ENCODE data around the gene RAD51D. TPM values are rescaled to one million over a fixed set of nuclear protein-coding genes. Genes with fewer than 3 reads are reported as not detected.

Gene RAD51D
- total RNA-seq (19.6 and 27.9 TPM in 2 replicates), polyA plus RNA-seq (14.9 and 15.5 TPM in 2 replicates), polyA minus RNA-seq (21.2 and 24.0 TPM in 2 replicates), Bru-seq, nascent RNA (percentile 70 among the genes with signal in this experiment), BruChase-seq, experiment 1, labeled RNA remaining after a 6-hour chase (percentile 85 among the genes with signal in this experiment), BruChase-seq, experiment 2, labeled RNA remaining after a 2-hour chase (percentile 81 among the genes with signal in this experiment)
- polyA plus RNA-seq (2011; cell fraction: cytosol; rRNA removed) = 13.5 and 14.2 TPM in 2 replicates
- polyA plus RNA-seq (2011; cell fraction: nucleus; rRNA removed) = 17.4 and 18.1 TPM in 2 replicates
- 16.6 and 18.2 TPM in 2 replicates for polyA plus RNA-seq (2012)
- 9.7 TPM for polyA minus RNA-seq (2011; cell fraction: cytosol; rRNA and poly(A)+ RNA removed)
- polyA minus RNA-seq (2011; cell fraction: nucleus; rRNA and poly(A)+ RNA removed) = 14.4 and 15.5 TPM in 2 replicates
- long read RNA-seq, full-length matches to known transcripts = 21 of 32 reads
- long read RNA-seq, partial matches to known transcripts = 5 of 32 reads
- long read RNA-seq, other reads (novel, unspliced or antisense) = 6 of 32 reads

DNA sequence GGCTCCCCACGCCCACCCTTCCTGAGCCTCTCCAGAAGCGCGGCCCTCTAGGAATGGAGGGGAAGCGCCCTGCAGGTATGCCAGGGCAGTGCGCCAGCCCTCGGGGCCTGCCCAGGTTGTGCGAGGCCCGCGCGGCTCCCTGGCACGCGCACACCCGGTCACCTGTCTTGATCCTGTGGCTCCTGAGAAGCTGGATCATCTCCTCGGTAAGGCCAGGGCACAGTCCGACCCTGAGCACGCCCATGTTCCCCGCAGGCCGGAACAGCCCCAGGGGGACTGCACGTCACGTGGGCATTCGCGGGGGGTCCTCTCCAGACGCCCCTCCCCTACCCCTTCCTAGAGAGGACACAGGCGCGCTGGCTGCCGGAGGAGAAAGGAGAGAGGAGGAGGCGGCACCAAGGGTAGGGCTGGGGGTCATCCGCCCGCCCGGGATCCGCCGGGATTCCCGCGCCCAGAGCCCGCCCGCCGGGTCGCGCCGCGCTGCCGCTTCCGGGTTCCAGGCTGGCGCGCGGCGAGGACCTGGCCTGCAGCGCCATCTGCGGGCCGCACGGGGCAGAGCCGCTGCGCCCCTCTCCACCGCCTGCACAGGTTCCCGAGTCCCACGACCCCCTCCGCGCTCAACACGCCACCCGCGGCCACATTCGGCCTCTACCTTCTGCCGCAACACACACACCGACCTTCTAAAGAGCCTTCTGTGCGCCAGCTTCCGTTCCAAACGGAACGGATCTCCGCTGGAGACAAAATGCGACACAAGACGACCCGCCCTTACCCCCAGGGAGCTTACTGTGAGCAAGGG lies at the start of gene RAD51D:
TSS of gene RAD51D (minus strand) at position 491 of the 796 bp plus-strand sequence. CDS start at position 244, 247 bp downstream.
- CTCF ChIA-PET = interaction anchor here (0.6 to 6.0 kb wide), 22 partner anchors 11 to 707 kb away, joined by 3 to 100 read pairs (median 6); no protein-coding TSS in a partner anchor

More for the DNA sequence above, at the start of gene RAD51D:
- TF ChIP-seq MYC (IDR thresholded peaks at IDR 0.05; ENCODE audit: low read depth, low read length) (no peak), POLR2AphosphoS5 (IDR thresholded peaks at IDR 0.05; ENCODE audit: insufficient read depth, low read depth, low read length) (peak; percentile 84), POLR2A (IDR thresholded peaks at IDR 0.05; ENCODE audit: low read depth, low read length) (peak; percentile 65)
- TF ChIP-seq, protein P1, sequence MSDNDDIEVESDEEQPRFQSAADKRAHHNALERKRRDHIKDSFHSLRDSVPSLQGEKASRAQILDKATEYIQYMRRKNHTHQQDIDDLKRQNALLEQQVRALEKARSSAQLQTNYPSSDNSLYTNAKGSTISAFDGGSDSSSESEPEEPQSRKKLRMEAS (IDR thresholded peaks at IDR 0.05; ENCODE audit: insufficient read depth, insufficient read length) = peak; percentile 39
- TF ChIP-seq, protein P2, sequence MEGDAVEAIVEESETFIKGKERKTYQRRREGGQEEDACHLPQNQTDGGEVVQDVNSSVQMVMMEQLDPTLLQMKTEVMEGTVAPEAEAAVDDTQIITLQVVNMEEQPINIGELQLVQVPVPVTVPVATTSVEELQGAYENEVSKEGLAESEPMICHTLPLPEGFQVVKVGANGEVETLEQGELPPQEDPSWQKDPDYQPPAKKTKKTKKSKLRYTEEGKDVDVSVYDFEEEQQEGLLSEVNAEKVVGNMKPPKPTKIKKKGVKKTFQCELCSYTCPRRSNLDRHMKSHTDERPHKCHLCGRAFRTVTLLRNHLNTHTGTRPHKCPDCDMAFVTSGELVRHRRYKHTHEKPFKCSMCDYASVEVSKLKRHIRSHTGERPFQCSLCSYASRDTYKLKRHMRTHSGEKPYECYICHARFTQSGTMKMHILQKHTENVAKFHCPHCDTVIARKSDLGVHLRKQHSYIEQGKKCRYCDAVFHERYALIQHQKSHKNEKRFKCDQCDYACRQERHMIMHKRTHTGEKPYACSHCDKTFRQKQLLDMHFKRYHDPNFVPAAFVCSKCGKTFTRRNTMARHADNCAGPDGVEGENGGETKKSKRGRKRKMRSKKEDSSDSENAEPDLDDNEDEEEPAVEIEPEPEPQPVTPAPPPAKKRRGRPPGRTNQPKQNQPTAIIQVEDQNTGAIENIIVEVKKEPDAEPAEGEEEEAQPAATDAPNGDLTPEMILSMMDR (IDR thresholded peaks at IDR 0.05; ENCODE audit: extremely low read depth in 1 of 2, insufficient read depth in 1 of 2, low read depth in 1 of 2, low read length in 2 of 2) = peak; percentile 89 to 95
- DNase-seq (ENCODE audit: low read depth, low spot score) = peak; percentile 75
- H3K4me2 ChIP-seq (ENCODE audit: insufficient read depth, low read length) = peak within 1 kb of the TSS; percentile 71
- POLR2A ChIA-PET = interaction anchor here (1.0 to 1.2 kb wide), 2 partner anchors 139 to 735 kb away, joined by 3 read pairs; partner anchors contain the start of gene LIG3
- H3K36me3 ChIP-seq (ENCODE audit: control insufficient read depth in 2 of 2, extremely low read depth in 1 of 2, insufficient read depth in 2 of 2, low read length in 2 of 2) = no peaks in the 10 kb centered on the region
- H3K27me3 ChIP-seq (ENCODE audit: control insufficient read depth in 2 of 2, insufficient read depth in 2 of 2, low read length in 2 of 2) = no peaks in the 10 kb centered on the region
- intact Hi-C loops (cut with micrococcal nuclease) = loop anchor here (1.0 to 2.0 kb wide), 7 partner anchors 30 to 699 kb away; partner anchors contain the start of gene RFFL
- H3K4me3 ChIP-seq (replicated peaks in 1 of 3; ENCODE audit: insufficient read depth in 1 of 3, low read depth in 1 of 3, low read length in 3 of 3) = peak within 1 kb of the TSS; percentile 39 to 83 (median 45)
- H3K4me1 ChIP-seq (ENCODE audit: control insufficient read depth, extremely low read depth, insufficient read depth, low read length) = peaks cover 13% of the 10 kb centered on the region
- H3K9me1 ChIP-seq (replicated peaks; ENCODE audit: control insufficient read depth, extremely low read depth, insufficient read depth, low read length) = no peaks in the 10 kb centered on the region
- no peaks in the 10 kb centered on the region for H4K20me1 ChIP-seq (replicated peaks; ENCODE audit: control insufficient read depth, extremely low read depth, insufficient read depth, low read length)
- BruUV-seq (replicated peaks) = TSS peak; percentile 48
- FAIRE-seq = peak; percentile 66
- H3K9me3 ChIP-seq (replicated peaks; ENCODE audit: control insufficient read depth, insufficient read depth, low read length) = no peaks in the 10 kb centered on the region
- H3K27ac ChIP-seq (ENCODE audit: insufficient read depth, low read depth, low read length) = peak within 1 kb of the TSS; percentile 56
- H3K79me2 ChIP-seq (ENCODE audit: control insufficient read depth, insufficient read depth, low read length) = peaks cover 5% of the 10 kb centered on the region
- peak within 1 kb of the TSS; percentile 84 for H3K9ac ChIP-seq (replicated peaks; ENCODE audit: extremely low read depth, insufficient read depth, low read length)
- dilution Hi-C loops (cut with MboI; ENCODE audit: extremely low pct_ligation_motif_present, low sequenced_read_pairs) = loop anchor here (25.0 kb wide), 1 partner anchor 132 kb away; the partner anchor contains the start of gene LIG3
- H2AFZ ChIP-seq (ENCODE audit: low read depth, low read length) = peak within 1 kb of the TSS; percentile 95

Data from endothelial cell of umbilical vein (primary cell).